ENCODE data around the gene C1orf174.

The C1orf174 gene

GRCh38 chr1:3889936-3890335, 10.1 kb downstream of the C1orf174 start:
- no peak overlapping the region for H3K9ac ChIP-seq (ENCODE audit: low read length)
- H3K79me2 ChIP-seq (ENCODE audit: low read length) = peaks cover 18% of the 10 kb centered on the region
- H3K4me2 ChIP-seq (ENCODE audit: low read depth, low read length) = no peak overlapping the region
- TF ChIP-seq EZH2phosphoT487 (IDR thresholded peaks at IDR 0.05; ENCODE audit: low read length) (no peak), CTCF (IDR thresholded peaks at IDR 0.05; ENCODE audit: low read length) (no peak), EZH2 (optimal IDR thresholded peaks at IDR 0.05; ENCODE audit: low read depth, low read length) (no peak)
- no peak overlapping the region for H3K4me3 ChIP-seq (ENCODE audit: low read length)
- H4K20me1 ChIP-seq (ENCODE audit: insufficient read depth, low read length) = no peaks in the 10 kb centered on the region
- no peaks in the 10 kb centered on the region for H3K27me3 ChIP-seq (replicated peaks; ENCODE audit: insufficient read depth, low read length)
- H3K4me1 ChIP-seq (ENCODE audit: low read length) = no peaks in the 10 kb centered on the region
- H3K27ac ChIP-seq (ENCODE audit: low read length) = no peak overlapping the region
- DNase-seq = no peak
- no peaks in the 10 kb centered on the region; the same call in 1 of the 2 replicates for H3K36me3 ChIP-seq (replicated peaks; ENCODE audit: insufficient read depth, low read length)
- H3K9me3 ChIP-seq (replicated peaks; ENCODE audit: insufficient read depth, low read length) = no peaks in the 10 kb centered on the region
- no peak overlapping the region for H2AFZ ChIP-seq (ENCODE audit: low read length)
- H3F3A ChIP-seq (ENCODE audit: insufficient read depth, low read length) = no peaks in the 10 kb centered on the region
- no peaks in the 10 kb centered on the region for H3K9me2 ChIP-seq (replicated peaks; ENCODE audit: insufficient read depth, low read length)

- DNase-seq = no peak
- Histone ChIP-seq H3K9me2 (replicated peaks; ENCODE audit: insufficient read depth, low read length) (no peaks in the 10 kb centered on the region), H4K20me1 (ENCODE audit: insufficient read depth, low read length) (no peaks in the 10 kb centered on the region), H3K4me2 (ENCODE audit: low read depth, low read length) (no peak overlapping the region), H3K4me3 (ENCODE audit: low read length) (no peak overlapping the region), H3K27ac (ENCODE audit: low read length) (no peak overlapping the region), H3K36me3 (replicated peaks; ENCODE audit: insufficient read depth, low read length) (no peaks in the 10 kb centered on the region; the same call in 1 of the 2 replicates), H3F3A (ENCODE audit: insufficient read depth, low read length) (no peaks in the 10 kb centered on the region), H3K9ac (ENCODE audit: low read length) (no peak overlapping the region), H3K9me3 (replicated peaks; ENCODE audit: insufficient read depth, low read length) (no peaks in the 10 kb centered on the region), H3K79me2 (ENCODE audit: low read length) (peaks cover 7% of the 10 kb centered on the region), H3K4me1 (ENCODE audit: low read length) (no peaks in the 10 kb centered on the region), H3K27me3 (replicated peaks; ENCODE audit: insufficient read depth, low read length) (no peaks in the 10 kb centered on the region), H2AFZ (ENCODE audit: low read length) (no peak overlapping the region)
- TF ChIP-seq CTCF (IDR thresholded peaks at IDR 0.05; ENCODE audit: low read length) = no peak
- no peak for TF ChIP-seq EZH2 (optimal IDR thresholded peaks at IDR 0.05; ENCODE audit: low read depth, low read length)
- no peak for TF ChIP-seq EZH2phosphoT487 (IDR thresholded peaks at IDR 0.05; ENCODE audit: low read length)
Observed at GRCh38 chr1:3888301-3888700, 11.8 kb downstream of the C1orf174 start.

DNA sequence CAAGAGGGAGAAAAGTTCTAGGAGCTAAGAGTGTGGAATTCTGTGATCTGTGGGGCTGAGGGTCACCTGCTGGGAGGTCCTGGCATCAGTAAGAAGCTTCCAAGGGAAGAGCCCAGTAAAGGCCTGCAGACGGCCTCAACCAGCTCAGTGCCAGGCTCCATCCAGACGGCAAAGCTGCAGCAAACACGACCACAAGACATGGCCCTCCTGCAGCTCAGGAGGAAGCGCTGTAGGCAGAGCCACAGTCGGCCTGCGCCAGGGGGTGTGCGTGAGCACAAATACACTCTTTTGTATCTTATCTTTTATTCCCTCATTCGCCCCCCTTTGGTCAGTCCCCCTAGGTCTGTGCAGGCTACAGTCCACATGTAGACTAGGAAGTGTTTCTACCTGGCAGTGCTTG, 13.4 kb downstream of the C1orf174 start:
- H3K27ac ChIP-seq (ENCODE audit: low read length) = no peak overlapping the region
- no peaks in the 10 kb centered on the region for H3K79me2 ChIP-seq (ENCODE audit: low read length)
- no peaks in the 10 kb centered on the region for H3K27me3 ChIP-seq (replicated peaks; ENCODE audit: insufficient read depth, low read length)
- H4K20me1 ChIP-seq (ENCODE audit: insufficient read depth, low read length) = no peaks in the 10 kb centered on the region
- no peak overlapping the region for H3K4me3 ChIP-seq (ENCODE audit: low read length)
- H3F3A ChIP-seq (ENCODE audit: insufficient read depth, low read length) = no peaks in the 10 kb centered on the region
- no peaks in the 10 kb centered on the region for H3K9me2 ChIP-seq (replicated peaks; ENCODE audit: insufficient read depth, low read length)
- DNase-seq = no peak
- H3K9me3 ChIP-seq (replicated peaks; ENCODE audit: insufficient read depth, low read length) = no peaks in the 10 kb centered on the region
- H3K4me2 ChIP-seq (ENCODE audit: low read depth, low read length) = no peak overlapping the region
- no peaks in the 10 kb centered on the region; the same call in 1 of the 2 replicates for H3K36me3 ChIP-seq (replicated peaks; ENCODE audit: insufficient read depth, low read length)
- H2AFZ ChIP-seq (ENCODE audit: low read length) = no peak overlapping the region
- no peaks in the 10 kb centered on the region for H3K4me1 ChIP-seq (ENCODE audit: low read length)
- H3K9ac ChIP-seq (ENCODE audit: low read length) = no peak overlapping the region
- no peak for TF ChIP-seq EZH2 (optimal IDR thresholded peaks at IDR 0.05; ENCODE audit: low read depth, low read length)
- TF ChIP-seq EZH2phosphoT487 (IDR thresholded peaks at IDR 0.05; ENCODE audit: low read length) = no peak
- no peak for TF ChIP-seq CTCF (IDR thresholded peaks at IDR 0.05; ENCODE audit: low read length)

Measured in MM.1S (cell line).